Measurements from ENCODE around the gene GHSR.

The GHSR gene, protein sequence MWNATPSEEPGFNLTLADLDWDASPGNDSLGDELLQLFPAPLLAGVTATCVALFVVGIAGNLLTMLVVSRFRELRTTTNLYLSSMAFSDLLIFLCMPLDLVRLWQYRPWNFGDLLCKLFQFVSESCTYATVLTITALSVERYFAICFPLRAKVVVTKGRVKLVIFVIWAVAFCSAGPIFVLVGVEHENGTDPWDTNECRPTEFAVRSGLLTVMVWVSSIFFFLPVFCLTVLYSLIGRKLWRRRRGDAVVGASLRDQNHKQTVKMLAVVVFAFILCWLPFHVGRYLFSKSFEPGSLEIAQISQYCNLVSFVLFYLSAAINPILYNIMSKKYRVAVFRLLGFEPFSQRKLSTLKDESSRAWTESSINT

DNA sequence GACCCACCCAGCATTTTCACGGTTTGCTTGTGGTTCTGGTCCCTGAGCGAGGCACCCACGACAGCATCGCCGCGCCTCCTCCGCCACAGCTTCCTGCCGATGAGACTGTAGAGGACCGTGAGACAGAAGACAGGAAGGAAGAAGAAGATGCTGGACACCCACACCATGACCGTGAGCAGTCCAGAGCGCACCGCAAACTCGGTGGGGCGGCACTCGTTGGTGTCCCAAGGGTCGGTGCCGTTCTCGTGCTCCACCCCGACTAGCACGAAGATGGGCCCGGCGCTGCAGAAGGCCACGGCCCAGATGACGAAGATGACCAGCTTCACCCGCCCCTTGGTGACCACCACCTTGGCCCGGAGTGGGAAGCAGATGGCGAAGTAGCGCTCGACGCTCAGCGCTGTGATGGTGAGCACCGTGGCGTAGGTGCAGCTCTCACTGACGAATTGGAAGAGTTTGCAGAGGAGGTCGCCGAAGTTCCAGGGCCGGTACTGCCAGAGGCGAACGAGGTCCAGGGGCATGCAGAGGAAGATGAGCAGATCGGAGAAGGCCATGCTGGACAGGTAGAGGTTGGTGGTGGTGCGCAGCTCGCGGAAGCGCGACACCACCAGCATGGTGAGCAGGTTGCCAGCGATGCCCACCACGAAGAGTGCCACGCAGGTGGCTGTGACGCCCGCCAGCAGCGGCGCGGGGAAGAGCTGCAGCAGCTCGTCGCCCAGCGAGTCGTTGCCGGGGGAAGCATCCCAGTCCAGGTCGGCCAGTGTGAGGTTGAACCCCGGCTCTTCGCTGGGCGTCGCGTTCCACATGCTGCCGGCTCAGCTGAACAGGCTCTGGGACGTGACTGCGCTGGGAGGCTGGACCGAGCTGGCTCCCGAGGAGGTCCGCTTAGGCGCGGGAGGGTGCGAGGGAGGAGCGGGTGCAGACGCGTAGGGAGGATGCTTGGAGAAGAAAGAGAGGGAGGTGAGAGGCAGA, at the start of gene GHSR:
GHSR (minus strand) TSS at position 846 of the 969 bp plus-strand sequence; CDS start at position 803, 43 bp downstream.
- DNase-seq, result no peak

DNA sequence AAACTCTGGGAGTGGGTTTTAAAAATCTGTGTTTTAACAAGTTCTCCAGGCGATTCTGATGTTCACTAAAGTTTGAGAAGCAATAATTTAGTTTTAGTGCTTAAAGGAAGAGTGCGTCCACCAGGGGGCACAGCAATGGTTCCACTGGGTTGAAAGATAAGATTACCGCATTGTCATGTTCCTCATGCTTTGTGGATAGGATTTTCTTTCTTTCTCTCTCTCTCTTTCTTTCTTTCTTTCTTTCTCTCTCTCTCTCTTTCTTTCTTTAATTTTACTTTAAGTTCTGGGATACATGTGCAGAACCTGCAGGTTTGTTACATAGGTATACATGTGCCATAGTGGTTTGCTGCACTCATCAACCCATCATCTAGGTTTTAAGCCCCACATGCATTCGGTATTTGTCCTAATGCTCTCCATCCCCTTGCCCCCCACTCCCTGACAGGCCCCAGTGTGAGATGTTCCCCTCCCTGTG, 42.0 kb upstream of the GHSR start:
- DNase-seq, result peak; percentile 69

DNA sequence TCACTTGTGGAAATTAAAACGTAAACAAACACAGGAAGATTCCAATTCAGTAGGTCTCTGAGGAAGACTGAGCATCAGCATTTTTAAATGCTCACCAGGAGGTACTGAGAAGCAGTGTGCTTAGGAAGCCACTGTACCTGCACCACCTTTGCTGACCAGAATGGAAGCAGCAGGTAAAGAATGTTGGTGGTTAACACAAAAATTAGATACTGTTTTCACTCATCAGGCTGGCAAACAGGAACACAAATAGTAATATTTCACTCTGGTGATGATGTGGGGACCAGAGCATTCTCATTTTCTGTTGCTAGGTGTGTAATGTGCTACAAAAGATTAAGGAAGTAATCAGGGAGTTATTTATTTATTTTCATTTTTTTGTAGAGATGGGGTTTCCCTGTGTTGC, 29.9 kb upstream of the GHSR start:
- DNase-seq, result no peak

DNA sequence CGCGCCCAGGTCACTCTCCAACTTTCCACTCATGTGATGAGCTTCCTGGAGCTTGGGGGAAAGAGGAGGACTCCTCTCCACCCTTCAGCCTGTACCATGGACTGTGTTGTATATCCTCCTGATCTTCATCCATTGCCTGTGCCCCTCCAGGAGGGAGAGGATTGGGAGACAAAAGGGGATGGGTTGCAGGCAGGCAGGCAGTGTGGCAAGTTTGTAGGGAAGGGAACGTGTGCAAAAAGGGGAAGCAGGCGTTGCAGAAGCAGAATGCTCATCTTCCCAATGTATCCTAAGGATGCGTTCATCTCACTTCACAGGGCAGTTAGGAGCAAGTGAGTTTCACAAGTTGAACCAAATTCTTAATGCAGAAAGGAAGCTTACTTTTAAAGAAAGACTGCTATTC, 28.1 kb upstream of the GHSR start:
- DNase-seq, result no peak

DNA sequence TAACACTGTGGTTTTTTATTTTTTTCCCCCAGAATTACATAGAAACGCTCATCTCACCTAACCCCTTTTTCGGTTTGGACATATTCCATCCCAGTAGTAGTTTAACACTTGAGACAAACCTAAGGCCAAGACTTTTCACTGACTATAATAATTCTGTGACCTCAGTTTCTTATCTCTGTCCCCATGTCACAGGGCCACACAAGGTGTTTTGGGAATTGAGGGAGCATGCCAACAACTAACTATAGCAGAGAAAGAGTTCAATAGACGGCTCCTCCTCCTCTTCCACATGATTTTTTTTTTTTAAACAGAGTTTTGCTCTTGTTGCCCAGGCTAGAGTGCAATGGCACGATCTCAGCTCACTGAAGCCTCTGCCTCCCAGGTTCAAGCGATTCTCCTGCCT, 27.4 kb upstream of the GHSR start:
- no peak for DNase-seq

DNA sequence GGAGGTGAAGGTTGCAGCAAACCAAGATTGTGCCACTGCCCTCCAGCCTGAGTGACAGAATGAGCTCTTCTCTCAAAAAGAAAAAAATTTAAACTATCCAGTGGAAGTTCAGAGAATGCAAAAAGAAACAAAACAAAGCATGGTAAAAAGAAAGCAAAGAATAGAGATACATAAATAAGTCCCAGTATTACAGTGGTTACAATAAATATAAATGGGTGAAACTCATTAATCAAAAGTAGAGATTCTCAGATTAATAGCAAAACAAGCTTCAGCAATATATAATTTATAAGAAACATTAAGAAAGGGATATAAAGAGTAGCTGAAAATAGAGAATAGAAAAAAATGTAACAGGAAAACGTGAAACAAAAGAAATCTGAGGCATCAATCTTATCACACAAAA, 23.6 kb upstream of the GHSR start:
- DNase-seq, result no peak

DNA sequence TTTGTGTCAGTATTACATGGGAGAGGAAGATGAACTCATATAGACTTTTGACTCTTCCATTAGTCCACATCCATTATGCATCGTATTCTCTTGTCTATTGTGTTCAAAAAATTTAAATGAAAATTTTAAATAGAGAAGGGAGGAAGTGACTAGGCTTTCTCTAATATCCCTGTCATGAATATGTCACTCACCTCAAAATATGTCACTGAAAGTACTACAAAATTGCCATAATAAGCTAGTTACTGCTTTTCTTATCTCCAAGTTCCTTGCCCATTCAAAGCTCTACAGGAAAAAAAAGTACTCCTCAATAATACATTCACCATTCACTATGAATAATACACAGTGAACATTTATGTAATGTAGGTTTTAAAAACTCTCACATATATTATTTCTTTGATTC, 22.3 kb upstream of the GHSR start:
- DNase-seq, result no peak

DNA sequence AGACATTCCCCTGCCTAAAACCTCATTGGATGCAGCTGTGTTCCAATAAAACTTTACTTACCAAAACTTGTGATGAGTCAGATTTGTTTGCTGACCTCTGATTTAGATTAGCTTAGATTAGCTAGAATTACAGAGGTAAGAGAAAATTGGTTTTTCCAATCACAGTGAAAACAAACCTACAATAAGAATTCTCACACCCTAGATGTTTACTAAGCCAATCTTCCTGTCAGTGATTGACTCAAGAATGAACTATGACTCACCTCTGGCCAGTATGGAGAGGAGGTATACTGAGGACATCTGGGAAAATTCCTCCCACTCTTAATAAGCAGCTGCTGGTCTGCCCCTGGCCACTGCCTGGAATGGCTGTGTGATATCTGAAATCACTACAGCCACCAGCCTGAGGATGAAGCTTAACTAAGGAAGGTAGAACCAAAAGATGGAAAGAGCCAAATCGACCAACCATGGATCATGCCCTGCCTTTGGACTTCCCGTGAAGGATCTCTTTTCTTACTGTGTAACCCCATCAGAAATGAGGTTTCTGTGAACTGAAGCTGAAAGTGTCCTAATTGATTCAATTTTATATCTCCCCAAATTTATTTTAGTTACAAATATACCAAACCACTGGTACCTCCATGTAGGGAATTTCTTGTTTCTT, 19.0 kb upstream of the GHSR start:
- DNase-seq, result no peak

DNA sequence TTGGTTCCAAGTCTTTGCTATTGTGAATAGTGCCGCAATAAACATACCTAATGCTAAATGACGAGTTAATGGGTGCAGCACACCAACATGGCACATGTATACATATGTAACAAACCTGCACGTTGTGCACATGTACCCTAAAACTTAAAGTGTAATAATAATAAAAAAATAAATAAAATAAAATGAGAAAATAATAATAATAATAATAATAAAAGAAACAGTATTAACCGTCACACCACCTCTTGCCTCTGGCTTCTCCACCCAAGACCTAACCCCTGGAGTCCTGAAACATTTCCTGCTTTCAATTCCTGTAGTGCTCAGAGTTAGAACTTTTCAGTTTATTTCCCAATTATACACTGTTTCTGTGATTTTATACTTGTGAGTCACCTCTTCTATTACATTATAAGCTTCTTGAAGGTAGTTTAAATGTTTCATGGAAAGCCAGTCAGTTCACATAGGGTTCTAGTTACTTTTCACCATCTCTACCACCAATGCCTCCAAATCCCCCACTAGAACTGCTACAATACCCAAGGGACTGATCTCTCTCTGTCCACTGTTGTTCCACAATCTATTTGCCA, 18.4 kb upstream of the GHSR start:
- no peak for DNase-seq

DNA sequence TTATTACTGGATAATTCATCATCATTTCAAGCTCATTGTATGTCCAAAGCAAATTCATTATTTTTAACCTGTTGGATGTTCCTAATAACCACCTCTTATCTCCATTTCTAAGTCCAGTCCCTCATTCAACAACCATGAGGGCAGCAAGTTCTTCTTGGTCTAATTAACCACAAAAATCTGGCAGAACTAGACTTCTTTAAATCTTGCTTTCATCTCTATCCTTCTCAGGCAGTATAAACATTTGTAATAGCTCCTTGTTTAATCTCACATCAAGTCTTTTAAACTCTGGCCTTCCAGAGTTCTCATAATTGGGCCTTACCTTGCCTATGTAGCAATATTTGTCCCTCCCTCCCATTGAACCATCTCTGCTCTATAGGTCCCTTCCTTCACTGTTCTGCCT, 17.0 kb upstream of the GHSR start:
- no peak for DNase-seq

DNA sequence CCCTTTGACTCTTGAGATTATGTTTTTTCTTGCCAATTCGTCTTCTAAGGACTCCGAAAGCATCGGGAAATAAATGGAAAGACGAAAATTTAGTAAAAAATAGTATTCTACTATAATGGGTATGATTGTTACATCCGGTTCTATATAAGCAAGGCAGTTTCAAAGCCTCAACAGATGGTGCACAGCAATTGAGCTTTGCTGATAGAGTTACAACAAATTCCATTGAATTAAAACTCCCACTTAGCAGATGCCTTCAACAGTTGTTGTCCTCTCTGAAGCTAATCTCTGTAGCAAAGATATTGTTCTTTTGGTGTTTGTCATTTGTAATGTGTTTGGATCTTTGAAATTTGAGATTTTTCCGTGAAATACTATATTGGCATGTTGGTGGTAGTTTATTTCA, 16.1 kb upstream of the GHSR start:
- no peak for DNase-seq

DNA sequence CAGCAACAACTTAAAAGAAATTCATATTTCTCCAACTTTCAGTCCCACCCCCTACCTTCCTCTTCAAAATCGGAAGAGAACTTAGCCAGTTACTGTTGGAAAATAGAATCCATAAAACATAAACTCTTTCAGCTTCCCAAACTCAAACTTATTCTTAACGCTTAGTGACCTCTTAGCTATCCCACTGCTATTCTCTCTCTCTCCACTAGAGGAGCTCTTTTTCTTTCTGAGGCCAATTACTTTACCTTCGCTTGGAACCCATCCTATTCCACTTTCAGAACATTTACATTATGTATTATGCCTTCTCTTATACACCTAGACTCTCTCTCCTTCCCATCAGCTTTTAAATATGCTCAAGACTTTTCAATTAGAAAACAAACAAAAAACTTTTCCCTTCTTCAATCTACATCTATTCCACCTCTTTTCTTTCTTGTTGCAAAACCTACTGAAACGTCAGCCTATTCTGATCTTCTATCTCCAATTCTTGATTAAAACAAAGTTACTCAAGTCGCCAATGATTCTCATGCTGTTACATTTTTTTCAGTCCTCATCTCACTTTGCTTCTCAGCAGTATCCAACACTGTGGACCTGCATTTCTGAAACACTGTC, 13.4 kb upstream of the GHSR start:
- DNase-seq, result no peak

DNA sequence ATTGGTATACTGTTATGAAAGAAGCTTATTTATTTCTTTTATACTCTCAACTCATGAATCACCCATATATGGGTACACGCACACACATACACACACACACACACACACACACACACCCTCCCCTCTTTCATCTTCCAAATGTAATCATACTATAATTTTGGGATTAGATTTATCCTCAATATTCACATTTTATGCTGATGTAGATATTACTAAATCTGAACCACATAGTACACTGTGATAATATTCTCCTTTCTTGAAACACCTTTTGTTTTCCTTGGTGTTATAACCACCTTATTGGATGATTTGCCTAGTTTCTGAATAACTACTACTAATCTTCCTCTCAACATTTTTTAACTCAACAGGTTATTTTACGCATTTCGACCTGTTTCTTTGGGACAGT, 8.1 kb upstream of the GHSR start:
- DNase-seq, result no peak

DNA sequence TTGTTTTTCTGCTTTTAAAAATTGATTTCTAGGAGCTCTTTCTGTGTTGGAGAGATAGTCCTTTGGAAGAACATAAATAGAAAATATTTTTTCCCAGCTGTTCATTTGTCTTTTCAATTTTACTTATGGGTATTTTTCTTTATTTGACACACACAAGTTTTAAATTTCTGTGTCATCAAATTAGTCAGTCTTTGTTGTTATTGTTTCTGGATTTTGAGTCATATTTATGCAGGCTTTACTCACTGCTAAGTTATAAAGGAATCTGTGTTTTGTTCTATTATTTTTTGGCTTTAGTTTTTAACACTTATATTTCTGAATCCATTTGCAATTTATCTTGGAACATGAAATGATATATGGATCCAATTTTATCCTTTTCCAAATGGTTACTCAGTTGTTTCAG, 5.9 kb upstream of the GHSR start:
- DNase-seq, result no peak

DNA sequence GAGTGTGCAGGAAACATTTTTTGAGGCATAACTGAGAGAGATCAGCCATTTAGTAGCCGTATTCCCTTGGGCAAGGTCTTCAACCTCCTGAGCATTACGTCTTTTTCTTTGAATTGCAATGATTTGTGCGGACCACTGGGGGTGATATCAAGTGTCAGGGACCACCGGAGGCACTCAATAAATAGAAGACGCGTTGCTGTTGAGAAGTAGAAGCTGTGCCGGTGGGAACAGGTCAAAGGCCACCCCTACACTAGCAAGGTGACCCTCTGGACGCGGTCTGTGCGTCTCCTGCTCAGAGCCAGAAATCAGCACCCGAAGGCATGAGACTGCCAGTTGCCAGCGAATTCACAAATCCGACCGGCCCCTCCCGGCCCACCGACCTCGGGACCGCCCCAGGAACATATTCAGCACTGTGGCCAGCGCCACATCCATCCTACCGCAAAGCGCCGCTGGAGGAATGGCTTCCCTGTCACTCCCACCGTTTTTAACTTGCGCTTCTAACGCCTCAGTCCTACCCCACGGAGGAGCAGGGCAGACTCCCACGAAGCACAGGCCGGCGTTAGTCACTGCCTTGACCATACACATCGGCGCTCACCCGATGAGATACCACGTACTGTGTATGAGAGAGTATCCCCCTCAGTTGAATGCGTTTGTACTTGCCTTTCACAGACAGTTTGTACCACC, 1.4 kb upstream of the GHSR start:
- peak; percentile 71 for DNase-seq

DNA sequence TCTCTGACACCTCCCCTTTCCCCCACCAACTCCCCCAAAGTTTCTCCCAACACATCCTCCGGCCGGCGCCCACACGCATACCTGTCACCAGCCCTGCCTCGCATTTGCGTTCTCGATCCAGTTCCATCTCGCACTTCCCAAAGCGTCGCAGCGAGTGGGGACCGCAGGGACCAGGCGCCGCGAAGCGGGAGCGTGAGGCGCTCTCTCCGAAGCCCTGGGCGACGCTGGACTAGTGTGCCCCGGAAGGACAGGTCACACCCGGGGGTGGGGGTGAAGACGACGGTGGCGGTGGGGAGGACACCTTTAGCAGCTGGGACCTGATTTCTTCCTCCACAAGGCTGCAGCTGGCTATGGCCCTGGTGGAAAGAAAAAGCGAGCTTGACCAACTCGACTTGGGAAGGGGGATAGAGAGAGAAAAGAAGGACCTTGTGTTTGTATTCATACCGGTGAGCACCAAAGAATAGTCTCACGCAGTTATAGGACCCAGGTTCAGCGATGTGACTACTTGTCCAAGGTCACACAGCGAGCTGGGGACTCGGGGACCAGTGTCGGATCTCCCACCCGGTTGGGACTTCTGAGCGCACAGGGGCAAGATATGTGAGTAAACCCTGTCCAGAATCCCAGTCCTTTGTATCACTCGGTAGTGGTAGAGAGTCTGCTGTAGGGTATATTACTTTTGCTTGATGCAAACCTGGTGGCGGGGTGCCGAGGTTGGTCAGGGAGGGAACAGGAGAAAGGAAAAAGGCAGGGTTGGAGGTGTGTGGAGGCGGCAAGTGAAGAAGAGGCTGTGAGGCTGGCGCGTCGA, 607 bp upstream of the GHSR start:
- DNase-seq, result no peak

DNA sequence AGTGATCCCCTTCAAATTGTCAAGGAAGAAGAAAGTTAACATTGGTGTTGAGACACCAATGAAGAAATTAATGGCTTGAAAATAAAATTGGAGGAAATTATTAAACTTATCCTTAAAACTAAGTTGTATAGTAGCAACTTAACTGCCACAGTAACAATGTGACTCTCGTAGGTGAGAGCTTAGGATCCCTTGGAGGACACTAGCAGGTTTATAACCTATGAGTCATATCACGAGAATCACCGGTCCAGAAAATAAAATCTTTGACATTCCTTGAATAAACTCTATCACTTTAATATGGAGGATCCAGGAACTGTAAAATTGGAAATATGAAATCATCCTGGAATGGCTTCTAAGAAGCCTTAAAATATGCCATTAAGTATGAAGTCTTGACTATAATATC, 2.1 kb downstream of the GHSR start:
- no peak for DNase-seq

DNA sequence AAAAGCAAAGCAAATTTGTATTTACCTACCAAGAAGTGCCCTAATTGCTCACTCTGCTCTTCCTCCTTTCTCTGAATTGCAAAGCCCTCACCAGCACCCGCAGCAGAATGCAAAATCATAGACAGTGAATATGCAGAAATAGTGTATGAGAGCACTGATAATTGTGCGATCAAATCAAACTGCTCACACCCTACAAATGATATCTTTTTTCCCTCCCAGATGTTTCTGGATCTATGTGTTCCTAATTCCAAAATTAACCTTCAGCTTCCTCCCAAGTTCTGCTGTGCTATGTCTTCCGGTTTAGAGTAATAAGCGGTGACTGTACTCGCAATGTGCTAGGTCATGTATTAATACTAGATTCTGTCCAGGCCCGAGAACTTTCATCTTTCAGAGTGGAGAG, 3.4 kb downstream of the GHSR start:
- DNase-seq, result no peak

DNA sequence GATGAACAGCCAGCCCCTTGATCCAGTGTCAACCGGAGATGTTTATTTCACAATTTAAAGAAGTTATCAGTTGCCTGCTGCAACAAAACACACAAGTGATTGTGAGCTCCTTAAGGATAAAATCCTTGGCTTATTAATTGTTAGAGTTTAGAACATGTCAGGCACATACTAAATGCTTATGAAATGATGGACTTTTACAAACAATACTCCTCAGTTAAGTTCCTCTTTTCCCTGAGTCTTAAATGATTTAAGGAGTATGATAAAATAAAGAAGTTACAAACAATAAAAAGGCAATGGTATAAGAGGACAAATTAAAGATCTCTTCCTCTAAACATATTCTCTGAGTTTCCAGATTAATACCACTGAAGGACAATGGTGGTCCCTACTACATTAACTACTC, 5.7 kb downstream of the GHSR start:
- DNase-seq, result no peak

DNA sequence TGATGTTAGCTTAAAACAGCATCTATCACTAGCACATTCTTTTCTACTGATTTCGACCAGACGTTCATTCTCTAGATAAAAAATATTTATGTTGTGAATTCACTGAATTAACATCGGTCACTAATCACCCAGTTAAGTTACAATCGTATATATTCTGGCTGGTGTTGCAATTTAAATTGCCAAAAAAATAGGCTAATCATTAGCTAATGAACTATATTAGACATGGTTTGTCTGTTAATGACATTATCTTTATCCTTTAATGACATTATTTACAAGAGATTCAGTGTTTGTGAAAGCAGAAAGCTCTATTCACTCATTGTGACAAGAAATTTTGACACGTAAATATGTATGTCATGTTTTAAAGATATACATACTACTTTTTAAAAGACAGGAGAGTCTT, 6.7 kb downstream of the GHSR start:
- DNase-seq, result no peak

DNA sequence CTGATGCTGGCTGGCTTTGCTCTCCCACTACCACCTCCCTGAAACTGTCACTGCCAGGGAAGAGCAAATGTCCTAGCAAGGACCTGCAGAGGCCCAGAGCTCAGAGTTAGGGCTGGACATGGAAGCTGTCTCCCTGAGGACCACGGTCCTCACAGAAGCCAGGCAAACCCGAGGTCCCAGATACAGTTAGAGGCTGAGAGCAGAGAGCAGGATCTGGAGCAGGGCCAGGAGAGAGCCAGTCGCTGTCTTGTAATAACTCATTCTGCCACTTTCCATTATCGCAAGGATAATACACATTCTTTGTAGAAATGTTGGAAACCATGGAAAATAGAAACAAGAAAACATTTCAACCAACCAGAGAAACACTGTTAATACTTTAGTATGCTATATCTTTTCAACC, 10.1 kb downstream of the GHSR start:
- no peak for DNase-seq

All from right hindlimb (tissue), 1 donor.